ENCODE measurements around the gene CRYZL1. TPM values are rescaled to one million over a fixed set of nuclear protein-coding genes. Genes with fewer than 3 reads are reported as not detected.

CRYZL1 gene
- total RNA-seq, 6 experiments from 2014 or later: 28.0 to 32.8 (median 30.2) TPM

GRCh38 chr21:33648555-33648954, 7.0 kb upstream of the CRYZL1 start:
- no peaks in the 10 kb centered on the region for H3K9me3 Mint-ChIP-seq
- no peaks in the 10 kb centered on the region; the same call in 1 of the 2 replicates for H3K27me3 Mint-ChIP-seq (ENCODE audit: insufficient read depth)
- H3K36me3 Mint-ChIP-seq (ENCODE audit: low read depth): peaks cover under 1% of the 10 kb centered on the region
- TF ChIP-seq CTCF (IDR thresholded peaks at IDR 0.05): no peak
- no peak overlapping the region for H3K4me3 Mint-ChIP-seq
- no peak for DNase-seq
- H3K27ac Mint-ChIP-seq: peak overlapping the region; percentile 47; the same call in 1 of the 2 replicates
- H3K4me1 Mint-ChIP-seq (ENCODE audit: low read depth): peaks cover 66% of the 10 kb centered on the region

- H3K4me1 Mint-ChIP-seq (ENCODE audit: low read depth): peaks cover 66% of the 10 kb centered on the region
- TF ChIP-seq CTCF (IDR thresholded peaks at IDR 0.05): no peak
- H3K9me3 Mint-ChIP-seq: no peaks in the 10 kb centered on the region
- H3K27ac Mint-ChIP-seq: no peak overlapping the region
- no peaks in the 10 kb centered on the region; the same call in 1 of the 2 replicates for H3K27me3 Mint-ChIP-seq (ENCODE audit: insufficient read depth)
- no peak overlapping the region for H3K4me3 Mint-ChIP-seq
- DNase-seq: no peak
- H3K36me3 Mint-ChIP-seq (ENCODE audit: low read depth): no peaks in the 10 kb centered on the region; the same call in 1 of the 2 replicates
These were observed 6.0 kb upstream of the CRYZL1 start for GRCh38 chr21:33647587-33647986.

- TF ChIP-seq CTCF (IDR thresholded peaks at IDR 0.05): no peak
- H3K4me3 Mint-ChIP-seq: no peak overlapping the region
These were observed 4.2 kb upstream of the CRYZL1 start for GRCh38 chr21:33645730-33646129.

GRCh38 chr21:33644383-33645074, 3.0 kb upstream of the CRYZL1 start:
- Mint-ChIP-seq H3K27ac (peak overlapping the region; percentile 82), H3K36me3 (ENCODE audit: low read depth) (no peaks in the 10 kb centered on the region; the same call in 1 of the 2 replicates), H3K9me3 (no peaks in the 10 kb centered on the region), H3K27me3 (ENCODE audit: insufficient read depth) (no peaks in the 10 kb centered on the region; the same call in 1 of the 2 replicates), H3K4me3 (peak overlapping the region; percentile 93), H3K4me1 (ENCODE audit: low read depth) (peaks cover 43% of the 10 kb centered on the region)
- no peak for TF ChIP-seq CTCF (IDR thresholded peaks at IDR 0.05)
- peak; percentile 47 for DNase-seq

More at GRCh38 chr21:33645730-33646129, 4.2 kb upstream of the CRYZL1 start:
- Mint-ChIP-seq H3K4me1 (ENCODE audit: low read depth) (peaks cover 53% of the 10 kb centered on the region), H3K36me3 (ENCODE audit: low read depth) (no peaks in the 10 kb centered on the region; the same call in 1 of the 2 replicates), H3K9me3 (no peaks in the 10 kb centered on the region), H3K27me3 (ENCODE audit: insufficient read depth) (no peaks in the 10 kb centered on the region; the same call in 1 of the 2 replicates), H3K27ac (no peak overlapping the region; the same call in 1 of the 2 replicates)
- no peak for DNase-seq

GRCh38 chr21:33643658-33644311, 2.2 kb upstream of the CRYZL1 start:
- no peak for TF ChIP-seq CTCF (IDR thresholded peaks at IDR 0.05)
- Mint-ChIP-seq H3K27ac (peak overlapping the region; percentile 82), H3K36me3 (ENCODE audit: low read depth) (no peaks in the 10 kb centered on the region; the same call in 1 of the 2 replicates), H3K4me1 (ENCODE audit: low read depth) (peaks cover 36% of the 10 kb centered on the region), H3K4me3 (peak overlapping the region; percentile 93), H3K9me3 (no peaks in the 10 kb centered on the region), H3K27me3 (ENCODE audit: insufficient read depth) (no peaks in the 10 kb centered on the region; the same call in 1 of the 2 replicates)
- DNase-seq: peak; percentile 23
